HG03565 (cell line): ENCODE results near the gene POU3F3.

Source experiments
- ATAC-seq: cut with Tn5 transposase; IDR thresholded peaks from one replicate; pipeline ENCODE4 v1.9.1; 2021; ENCODE audit warnings: mild to moderate bottlenecking, moderate library complexity; ENCODE audit not compliant: unreplicated experiment

POU3F3 gene

DNA sequence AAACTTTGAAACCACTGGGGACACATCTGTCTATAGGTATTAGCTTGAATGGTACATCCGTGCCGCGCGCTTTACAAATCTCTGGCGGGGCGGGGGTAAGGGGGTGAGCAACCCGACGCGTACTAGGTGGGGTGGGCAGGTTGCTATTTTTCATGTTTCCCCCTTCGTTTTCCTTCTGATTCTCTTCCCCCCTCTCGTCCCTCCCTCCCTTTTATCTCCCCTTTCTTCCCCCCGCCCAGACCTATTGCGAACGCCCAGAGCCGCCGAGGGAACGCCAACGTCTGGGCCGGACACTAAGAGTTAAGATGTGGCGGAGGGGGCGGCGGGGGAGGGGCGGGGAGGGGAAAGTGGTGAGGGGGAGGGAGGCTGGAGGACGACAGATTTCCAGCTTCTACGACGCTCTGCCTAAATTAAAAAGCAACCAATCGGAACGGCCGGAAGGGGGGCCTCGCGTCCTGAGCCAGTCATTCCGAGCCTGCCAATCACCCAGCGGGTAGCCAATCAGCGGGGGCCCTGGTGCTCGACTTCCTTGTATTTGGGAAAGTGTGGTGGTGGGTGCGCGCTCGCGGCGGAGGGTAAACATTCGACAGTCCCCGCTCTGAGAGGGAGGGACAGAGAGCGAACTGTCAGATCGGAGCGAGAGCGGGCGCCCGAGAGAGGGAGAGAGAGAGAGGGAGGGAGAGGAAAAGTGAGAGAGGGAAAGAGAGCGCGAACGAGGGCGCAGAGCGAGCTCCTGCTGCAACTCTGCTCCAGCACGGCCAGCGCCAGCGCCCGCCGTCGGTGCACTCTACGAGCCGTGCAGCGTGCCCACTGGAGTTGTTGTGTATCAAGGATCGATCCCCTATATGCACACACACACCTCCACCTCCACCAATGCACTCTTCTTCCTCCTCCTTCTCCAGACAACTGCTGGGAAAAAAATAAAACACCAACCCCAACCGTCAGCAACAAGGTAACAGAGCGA, at the start of gene POU3F3:
POU3F3 (plus strand) TSS at position 582 of the 964 bp plus-strand sequence. CDS start 1,396 bp downstream, outside the sequence.
- ATAC-seq: no peak

GRCh38 chr2:104804148-104804890, 49.6 kb upstream of the POU3F3 start:
- ATAC-seq: no peak

GRCh38 chr2:104812286-104812685, 41.6 kb upstream of the POU3F3 start:
- ATAC-seq: no peak

GRCh38 chr2:104816143-104816542, 37.8 kb upstream of the POU3F3 start:
- ATAC-seq: no peak

- ATAC-seq: no peak
Measured at GRCh38 chr2:104818264-104818663, 35.7 kb upstream of the POU3F3 start.

DNA sequence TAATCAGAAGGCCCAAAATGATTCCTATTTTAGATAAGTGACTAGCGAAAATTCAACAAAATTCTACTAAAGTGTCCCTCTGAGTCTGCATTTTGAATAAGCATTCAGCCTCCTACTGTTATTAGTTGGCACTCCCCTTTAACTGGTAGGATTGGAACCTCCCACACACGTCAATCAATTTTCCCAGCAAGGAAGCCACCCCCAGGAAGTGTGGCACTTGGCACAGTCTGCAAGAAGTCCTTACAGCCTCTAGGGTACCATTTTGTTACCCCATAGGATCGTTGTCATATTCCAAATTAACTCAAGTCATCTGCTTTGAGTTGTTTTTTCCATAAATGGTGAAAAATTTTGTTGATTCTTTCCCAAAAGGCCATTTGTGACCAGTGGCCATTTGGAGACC, 33.8 kb upstream of the POU3F3 start:
- no peak for ATAC-seq

DNA sequence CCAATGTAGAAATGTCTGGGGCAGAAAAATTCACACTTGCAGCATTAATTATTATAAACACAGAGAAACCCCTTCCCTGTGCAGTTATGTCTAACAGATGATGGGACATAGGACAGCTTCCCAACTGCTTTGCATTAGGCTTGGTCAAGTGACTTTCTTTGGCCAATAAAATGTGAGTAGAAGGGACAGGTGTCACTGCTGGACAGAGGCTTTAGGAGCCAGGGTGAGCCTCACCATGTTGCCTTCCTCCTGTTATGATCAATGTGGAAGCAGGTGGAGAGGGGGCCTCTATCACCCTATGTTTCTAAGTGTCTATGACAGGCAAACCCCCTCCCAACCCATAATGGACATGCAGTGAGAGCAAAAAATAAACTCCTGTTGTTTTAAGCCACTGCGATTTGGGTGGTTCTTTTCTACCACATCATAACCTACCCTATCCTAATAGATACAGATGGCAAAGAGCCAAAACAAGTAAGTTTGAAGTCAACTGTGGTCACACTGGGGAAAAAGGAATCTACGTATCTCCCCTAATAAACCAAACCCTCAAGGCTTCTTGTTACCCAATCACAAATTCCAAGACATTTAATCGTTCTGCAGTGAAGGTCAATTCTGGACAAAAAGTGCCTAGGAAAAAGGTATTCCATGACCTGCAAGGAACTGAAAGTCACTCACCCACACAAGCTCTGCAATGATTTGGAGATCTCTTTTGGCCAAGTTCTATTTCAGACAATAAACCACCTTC, 28.6 kb upstream of the POU3F3 start:
- no peak for ATAC-seq

GRCh38 chr2:104826016-104826415, 27.9 kb upstream of the POU3F3 start:
- no peak for ATAC-seq

DNA sequence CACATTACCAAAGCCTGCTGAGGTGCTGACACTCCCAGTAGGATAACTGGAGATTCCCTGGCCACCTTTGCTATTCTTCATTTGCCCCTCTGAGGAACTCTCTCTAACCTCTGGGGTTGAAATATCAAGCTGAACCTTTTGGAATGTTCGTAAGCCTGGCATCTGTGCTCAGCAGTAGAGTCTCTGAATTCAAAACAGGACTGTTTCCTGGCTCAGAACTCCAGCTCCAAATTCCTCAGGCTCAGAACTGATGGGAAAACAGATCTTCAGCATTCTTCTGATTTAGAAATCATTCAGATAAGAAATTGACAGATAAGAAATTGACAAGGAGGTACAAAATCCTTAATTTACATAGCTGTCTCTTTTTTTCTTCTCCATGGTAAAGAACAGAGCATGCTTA, 22.2 kb upstream of the POU3F3 start:
- no peak for ATAC-seq

DNA sequence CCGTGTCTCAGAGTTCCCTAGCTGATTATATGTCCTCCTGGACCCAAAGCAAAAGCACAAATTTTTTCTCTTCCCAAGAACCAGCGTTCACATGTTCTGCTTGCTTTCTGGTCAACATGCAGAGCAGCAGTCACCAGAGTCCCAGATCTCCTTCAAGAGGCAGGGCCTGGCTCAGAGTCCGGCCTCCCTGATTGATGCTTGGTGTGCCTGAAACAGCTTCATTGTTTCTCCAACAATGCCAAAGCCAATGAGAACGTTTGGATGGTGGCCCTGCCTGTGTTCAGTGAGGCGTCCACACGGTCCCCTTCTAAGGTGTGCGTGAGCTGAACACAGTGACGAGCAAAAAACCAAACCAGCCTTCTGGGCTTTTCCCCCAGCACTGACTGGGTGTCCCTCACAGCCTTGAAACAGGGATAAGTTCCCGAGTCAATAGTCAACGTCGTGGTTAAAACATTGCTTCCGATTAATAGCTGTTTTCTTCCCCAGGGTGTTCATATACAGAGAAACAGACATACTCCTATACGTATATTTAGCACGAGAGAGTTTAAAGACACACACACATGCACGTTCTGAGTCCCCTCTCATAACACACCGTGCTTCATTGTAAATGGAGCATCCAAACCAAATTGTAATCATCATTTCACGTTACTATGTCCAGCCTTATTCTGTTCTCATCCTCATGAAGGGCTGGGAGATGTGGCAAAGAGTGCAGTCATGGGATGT, 19.3 kb upstream of the POU3F3 start:
- no peak for ATAC-seq

- ATAC-seq: no peak
Measured at GRCh38 chr2:104836265-104836664, 17.6 kb upstream of the POU3F3 start.

DNA sequence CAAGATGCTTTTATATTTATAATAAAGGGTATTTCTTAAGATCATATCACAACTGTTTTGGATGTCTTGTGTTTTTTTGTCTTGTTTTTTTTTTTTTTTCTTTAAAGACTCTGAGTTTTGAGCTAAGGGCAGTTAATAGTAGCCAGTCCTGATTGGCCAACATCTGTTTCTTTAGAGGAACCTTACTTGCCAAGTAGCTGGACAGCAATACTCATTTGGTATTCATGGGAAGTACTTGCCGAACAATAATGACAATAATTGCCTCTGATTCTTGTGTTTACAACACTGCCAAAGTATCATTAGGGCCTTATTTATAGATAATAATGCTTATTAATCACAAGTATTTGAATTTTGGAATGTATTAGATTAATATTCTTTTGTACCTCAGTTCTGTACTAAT, 17.1 kb upstream of the POU3F3 start:
- ATAC-seq: no peak

- ATAC-seq: no peak
Measured at GRCh38 chr2:104840156-104840555, 13.8 kb upstream of the POU3F3 start.

GRCh38 chr2:104840893-104841585, 12.9 kb upstream of the POU3F3 start:
- ATAC-seq: no peak

DNA sequence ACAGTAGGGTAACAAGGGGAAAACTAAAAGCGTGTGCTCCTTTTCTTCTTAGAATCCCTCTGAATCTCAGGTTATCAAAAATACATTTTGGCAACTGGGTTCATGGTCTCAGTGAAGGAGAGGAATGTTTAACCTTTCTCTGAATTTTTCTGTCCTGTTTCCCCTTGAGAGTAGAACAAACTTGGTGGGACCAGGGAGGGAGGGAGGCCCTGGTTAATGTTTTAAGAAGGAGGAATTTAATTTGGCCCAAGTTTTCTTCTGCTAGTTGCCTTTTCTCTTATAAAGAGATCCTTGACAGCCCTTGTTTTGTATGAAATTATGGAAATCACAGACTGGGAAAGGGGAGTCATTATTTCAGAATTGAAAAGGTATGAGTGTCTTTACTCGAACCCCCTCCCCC, 12.2 kb upstream of the POU3F3 start:
- no peak for ATAC-seq

DNA sequence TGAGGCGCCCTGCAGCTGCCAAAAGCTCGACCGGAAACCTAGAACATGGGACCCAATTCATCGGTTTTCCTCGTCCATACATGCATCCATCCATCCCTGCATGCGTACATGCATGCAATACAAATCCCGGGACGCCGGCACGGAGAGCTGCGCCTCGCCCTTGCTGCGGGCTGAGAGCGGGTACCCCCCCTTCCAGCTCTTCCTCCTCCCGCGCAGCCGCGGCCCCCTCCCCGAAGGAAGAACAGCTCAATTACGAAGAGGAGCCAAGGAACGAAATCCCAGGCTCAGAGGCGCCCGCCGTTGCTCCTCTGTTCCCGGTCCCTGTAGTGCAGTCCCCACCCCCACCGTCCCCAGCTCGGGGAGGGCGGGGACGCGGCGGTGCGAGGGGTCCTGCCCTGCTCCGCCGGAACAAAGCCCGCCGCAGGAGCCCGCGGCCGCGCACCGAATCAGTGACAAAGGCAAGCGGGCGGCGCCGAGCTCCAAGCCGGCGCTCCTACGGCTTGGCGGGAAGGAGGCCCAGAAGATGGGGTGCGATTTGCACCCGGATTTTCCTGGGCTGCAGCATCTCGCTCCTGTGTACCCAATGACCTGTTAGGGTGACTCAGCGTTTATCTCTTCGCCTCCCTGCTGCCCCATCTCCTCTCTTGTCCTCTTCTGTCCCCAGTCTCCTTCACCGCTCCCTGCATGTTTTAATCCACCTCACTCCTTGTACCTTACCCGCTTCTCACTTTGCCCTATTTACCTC, 8.9 kb upstream of the POU3F3 start:
- ATAC-seq: no peak

DNA sequence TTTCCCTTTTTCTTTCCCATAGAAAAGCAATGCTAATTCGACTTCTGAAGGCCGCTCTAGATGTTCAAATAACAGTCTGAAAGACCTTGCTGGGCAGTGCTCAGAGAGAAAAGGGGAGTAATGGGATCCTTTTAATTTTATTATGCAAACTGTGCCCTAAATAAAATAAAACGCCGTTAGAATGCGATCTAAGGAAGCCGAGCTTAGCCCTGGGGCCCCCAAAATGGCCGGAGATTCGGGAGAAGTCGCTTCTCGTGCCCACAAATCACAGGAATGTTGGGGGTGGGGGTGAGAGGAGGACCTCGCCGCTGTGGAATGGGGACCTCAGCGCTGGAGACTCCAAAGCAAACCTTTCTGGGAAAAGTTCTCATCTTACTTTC, 8.4 kb upstream of the POU3F3 start:
- ATAC-seq: no peak

DNA sequence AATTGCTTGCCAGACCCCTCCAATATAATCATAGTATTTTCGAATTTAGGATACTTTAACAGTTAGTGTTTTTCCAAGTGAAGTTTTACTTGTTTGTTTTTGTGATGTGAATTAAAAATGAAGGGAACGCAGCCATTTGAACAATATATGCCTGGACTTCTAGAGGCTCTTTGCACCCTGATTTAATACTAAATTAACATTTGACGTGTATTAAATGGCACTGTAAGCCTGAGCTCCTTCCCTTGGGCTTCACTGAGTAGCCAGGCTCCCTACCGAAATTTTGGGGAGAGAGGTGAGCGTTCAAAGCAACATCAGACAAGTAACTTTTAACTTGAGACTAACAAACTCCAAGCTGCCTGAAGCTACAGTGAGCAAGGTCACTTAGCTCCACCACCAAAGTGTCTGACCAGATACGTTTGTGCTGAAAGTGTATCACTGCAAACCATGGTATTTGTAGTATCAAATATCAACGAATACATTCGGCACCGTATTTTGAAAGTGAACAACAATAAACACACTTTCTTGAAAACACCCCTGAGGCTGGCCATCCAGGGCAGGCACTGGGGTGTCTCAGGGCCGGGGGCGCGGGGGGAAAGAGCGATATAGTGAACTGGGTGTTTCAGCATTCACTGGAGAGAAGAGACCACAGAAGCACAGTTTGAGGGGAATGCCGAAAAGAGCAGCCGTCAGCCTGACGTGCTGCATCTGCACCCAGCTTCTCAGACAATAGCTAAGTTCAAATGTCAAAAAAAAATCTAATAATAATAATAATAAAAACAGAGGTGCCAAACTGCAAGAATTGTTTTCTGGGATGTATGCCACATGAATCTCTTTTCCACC, 7.7 kb upstream of the POU3F3 start:
- no peak for ATAC-seq
